Transverse colon (tissue), 4 donors: ENCODE results near the gene DCAF12.

Experiments used
- POLR2A ChIP-seq: fragments of 450-650 bp; IDR thresholded peaks from one replicate; pipeline ENCODE4 v1.6.1; 2016; ENCODE audit warnings: antibody characterized with exemption, mild to moderate bottlenecking, moderate library complexity
- POLR2AphosphoS5 ChIP-seq, 3 donors: sonication (generic); formaldehyde crosslinking; IDR thresholded peaks; one replicate each; pipeline ENCODE4 v1.6.1; 2016; ENCODE audit warnings: antibody characterized with exemption in 3 of 3
- TF ChIP-seq, protein P1 (sequence below), 5 experiments: fragments of 200-600 bp in 3 of 5; fragments of 450-650 bp in 2 of 5; sonication (generic) in 3 of 5; IDR thresholded peaks; 1 replicate in 2 of 5; 2 replicates in 3 of 5; pipeline ENCODE4 v1.5.1; 2016 to 2017; ENCODE audit warnings: antibody characterized with exemption in 5 of 5, inconsistent platforms in 3 of 5, mild to moderate bottlenecking in 2 of 5, moderate library complexity in 1 of 5

DNA sequence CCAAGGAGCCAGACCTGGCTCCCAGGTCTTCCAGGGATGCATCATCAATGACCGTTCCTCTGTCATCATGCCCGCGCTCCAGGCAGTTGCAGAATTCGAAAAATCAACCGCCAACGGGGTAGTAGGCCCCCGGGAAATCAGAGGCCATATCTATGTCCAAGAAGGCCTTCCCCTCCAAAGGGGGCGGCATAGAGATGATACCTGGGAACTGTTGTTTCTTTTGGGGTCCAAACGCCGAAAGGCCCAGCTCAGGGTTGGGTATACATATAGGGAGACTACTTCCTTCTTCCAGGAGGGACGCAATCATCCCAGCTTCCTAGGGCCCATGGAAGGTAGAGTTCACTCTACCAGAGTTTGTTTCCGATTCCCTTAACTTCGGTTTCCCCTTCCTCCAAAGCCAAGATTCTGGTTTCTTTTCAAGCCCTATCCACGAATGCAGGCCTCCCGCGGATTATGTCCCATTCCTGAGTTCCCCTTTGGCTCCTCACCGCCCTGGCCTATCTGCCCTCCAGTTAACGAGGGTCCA, 754 bp downstream of the DCAF12 start:
- TF ChIP-seq, protein P1, sequence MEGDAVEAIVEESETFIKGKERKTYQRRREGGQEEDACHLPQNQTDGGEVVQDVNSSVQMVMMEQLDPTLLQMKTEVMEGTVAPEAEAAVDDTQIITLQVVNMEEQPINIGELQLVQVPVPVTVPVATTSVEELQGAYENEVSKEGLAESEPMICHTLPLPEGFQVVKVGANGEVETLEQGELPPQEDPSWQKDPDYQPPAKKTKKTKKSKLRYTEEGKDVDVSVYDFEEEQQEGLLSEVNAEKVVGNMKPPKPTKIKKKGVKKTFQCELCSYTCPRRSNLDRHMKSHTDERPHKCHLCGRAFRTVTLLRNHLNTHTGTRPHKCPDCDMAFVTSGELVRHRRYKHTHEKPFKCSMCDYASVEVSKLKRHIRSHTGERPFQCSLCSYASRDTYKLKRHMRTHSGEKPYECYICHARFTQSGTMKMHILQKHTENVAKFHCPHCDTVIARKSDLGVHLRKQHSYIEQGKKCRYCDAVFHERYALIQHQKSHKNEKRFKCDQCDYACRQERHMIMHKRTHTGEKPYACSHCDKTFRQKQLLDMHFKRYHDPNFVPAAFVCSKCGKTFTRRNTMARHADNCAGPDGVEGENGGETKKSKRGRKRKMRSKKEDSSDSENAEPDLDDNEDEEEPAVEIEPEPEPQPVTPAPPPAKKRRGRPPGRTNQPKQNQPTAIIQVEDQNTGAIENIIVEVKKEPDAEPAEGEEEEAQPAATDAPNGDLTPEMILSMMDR (IDR thresholded peaks at IDR 0.05) = no peak
- TF ChIP-seq POLR2A = no peak
- no peak for TF ChIP-seq POLR2AphosphoS5 (IDR thresholded peaks at IDR 0.05)
